HK-2 (cell line): ENCODE measurements around the gene RPH3AL.
"Not testable (repeated sequence)": the region's sequence is repeated elsewhere in the genome, so short reads cannot be mapped to it uniquely, and the experiment has no call there.

Experiments
- DNase-seq: peaks from one replicate; pipeline ENCODE4 v3.0.0-alpha.2; 2018; ENCODE audit not compliant: unreplicated experiment

RPH3AL gene

GRCh38 chr17:260944-261343 lies 91.7 kb downstream of the RPH3AL start:
- DNase-seq, result no peak

GRCh38 chr17:260031-260791 lies 92.4 kb downstream of the RPH3AL start:
- DNase-seq, result no peak

GRCh38 chr17:259341-259976 lies 93.1 kb downstream of the RPH3AL start:
- DNase-seq, result no peak

GRCh38 chr17:258906-259305 lies 93.7 kb downstream of the RPH3AL start:
- no peak for DNase-seq

GRCh38 chr17:258045-258734 lies 94.4 kb downstream of the RPH3AL start:
- no peak for DNase-seq

- no peak for DNase-seq
Measured at GRCh38 chr17:253091-253846, 99.3 kb downstream of the RPH3AL start.

- no peak for DNase-seq
Measured at GRCh38 chr17:252456-252855, 100.2 kb downstream of the RPH3AL start.

- DNase-seq, result no peak
Measured at GRCh38 chr17:251531-251930, 101.1 kb downstream of the RPH3AL start.

- no peak for DNase-seq
Measured at GRCh38 chr17:250487-251300, 101.9 kb downstream of the RPH3AL start.

- no peak for DNase-seq
Measured at GRCh38 chr17:249236-249993, 103.2 kb downstream of the RPH3AL start.

GRCh38 chr17:248337-249235 lies 104.0 kb downstream of the RPH3AL start:
- DNase-seq, result no peak

- no peak for DNase-seq
Measured at GRCh38 chr17:247767-248166, 104.8 kb downstream of the RPH3AL start.

- no peak for DNase-seq
Measured at GRCh38 chr17:246851-247421, 105.7 kb downstream of the RPH3AL start.

- no peak for DNase-seq
Measured at GRCh38 chr17:246226-246625, 106.4 kb downstream of the RPH3AL start.

GRCh38 chr17:245611-246010 lies 107.0 kb downstream of the RPH3AL start:
- no peak for DNase-seq

GRCh38 chr17:245020-245419 lies 107.6 kb downstream of the RPH3AL start:
- DNase-seq, result no peak

GRCh38 chr17:243924-244323 lies 108.7 kb downstream of the RPH3AL start:
- DNase-seq, result not testable (repeated sequence)

GRCh38 chr17:238964-239259 lies 113.7 kb downstream of the RPH3AL start:
- DNase-seq, result no peak
